ENCODE results near the gene KRTAP29-1. TPM values are rescaled to one million over a fixed set of nuclear protein-coding genes. Genes with fewer than 3 reads are reported as not detected.
"Not testable (repeated sequence)": the region's sequence is repeated elsewhere in the genome, so short reads cannot be mapped to it uniquely, and the experiment has no call there.

Gene KRTAP29-1
- total RNA-seq, 3 donors from 2014 or later, result not detected

DNA sequence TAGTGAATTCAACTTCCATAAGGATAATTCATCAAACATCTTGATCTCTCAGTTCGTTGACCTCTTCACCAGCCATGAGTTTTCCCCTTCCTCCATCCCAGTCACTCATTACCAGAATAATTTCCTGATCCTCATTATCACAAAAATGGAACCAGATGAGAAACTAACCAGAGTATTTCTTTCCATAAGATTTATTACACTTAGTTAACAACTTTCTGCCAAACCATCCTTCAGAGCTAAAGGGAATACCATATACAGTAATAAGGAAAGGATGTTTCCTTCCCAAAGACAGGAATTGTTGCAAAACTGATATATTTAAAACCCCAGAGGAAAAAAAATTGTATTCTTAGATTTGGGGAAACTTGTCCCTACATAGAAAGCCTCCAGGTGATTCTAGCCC lies 8.6 kb downstream of the KRTAP29-1 start:
- no peak for DNase-seq (ENCODE audit: low spot score in 2 of 2)
- Histone ChIP-seq H3K9me3 (no peaks in the 10 kb centered on the region), H3K4me1 (no peaks in the 10 kb centered on the region), H3K27me3 (no peaks in the 10 kb centered on the region), H3K36me3 (no peaks in the 10 kb centered on the region), H3K27ac (no peak overlapping the region), H3K4me3 (no peak overlapping the region)
- TF ChIP-seq, protein P1, sequence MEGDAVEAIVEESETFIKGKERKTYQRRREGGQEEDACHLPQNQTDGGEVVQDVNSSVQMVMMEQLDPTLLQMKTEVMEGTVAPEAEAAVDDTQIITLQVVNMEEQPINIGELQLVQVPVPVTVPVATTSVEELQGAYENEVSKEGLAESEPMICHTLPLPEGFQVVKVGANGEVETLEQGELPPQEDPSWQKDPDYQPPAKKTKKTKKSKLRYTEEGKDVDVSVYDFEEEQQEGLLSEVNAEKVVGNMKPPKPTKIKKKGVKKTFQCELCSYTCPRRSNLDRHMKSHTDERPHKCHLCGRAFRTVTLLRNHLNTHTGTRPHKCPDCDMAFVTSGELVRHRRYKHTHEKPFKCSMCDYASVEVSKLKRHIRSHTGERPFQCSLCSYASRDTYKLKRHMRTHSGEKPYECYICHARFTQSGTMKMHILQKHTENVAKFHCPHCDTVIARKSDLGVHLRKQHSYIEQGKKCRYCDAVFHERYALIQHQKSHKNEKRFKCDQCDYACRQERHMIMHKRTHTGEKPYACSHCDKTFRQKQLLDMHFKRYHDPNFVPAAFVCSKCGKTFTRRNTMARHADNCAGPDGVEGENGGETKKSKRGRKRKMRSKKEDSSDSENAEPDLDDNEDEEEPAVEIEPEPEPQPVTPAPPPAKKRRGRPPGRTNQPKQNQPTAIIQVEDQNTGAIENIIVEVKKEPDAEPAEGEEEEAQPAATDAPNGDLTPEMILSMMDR (IDR thresholded peaks at IDR 0.05), result no peak
- no peak for TF ChIP-seq POLR2A (IDR thresholded peaks at IDR 0.05)
- intact Hi-C loops (cut with DNase I; ENCODE audit: low total_unique reads), result no loop called here

DNA sequence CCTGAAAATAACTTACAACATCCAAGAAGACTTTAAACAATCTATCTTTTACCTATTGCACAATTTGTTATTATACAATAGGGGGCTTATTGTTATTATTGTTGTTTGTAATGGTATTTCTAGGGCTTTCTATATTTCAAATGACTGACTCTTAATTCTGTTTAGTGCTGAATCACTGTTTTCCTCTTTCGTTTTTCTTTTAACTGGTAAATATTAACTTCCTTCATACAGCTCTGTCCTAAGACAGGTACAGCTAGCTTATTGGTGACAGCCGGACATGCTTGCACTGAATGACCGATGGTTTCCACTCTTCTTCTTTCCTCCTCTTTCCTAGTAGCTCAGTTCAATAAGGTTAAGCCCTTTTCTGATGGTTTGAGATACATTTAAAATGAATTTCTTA lies 15.6 kb downstream of the KRTAP29-1 start:
- no peak overlapping the region for H3K27ac ChIP-seq
- no peak for TF ChIP-seq POLR2A (IDR thresholded peaks at IDR 0.05)
- no peak for TF ChIP-seq POLR2AphosphoS5 (IDR thresholded peaks at IDR 0.05)
- TF ChIP-seq, protein P1 (IDR thresholded peaks at IDR 0.05), result no peak
- intact Hi-C loops (cut with DNase I; ENCODE audit: low total_unique reads), result no loop called here

DNA sequence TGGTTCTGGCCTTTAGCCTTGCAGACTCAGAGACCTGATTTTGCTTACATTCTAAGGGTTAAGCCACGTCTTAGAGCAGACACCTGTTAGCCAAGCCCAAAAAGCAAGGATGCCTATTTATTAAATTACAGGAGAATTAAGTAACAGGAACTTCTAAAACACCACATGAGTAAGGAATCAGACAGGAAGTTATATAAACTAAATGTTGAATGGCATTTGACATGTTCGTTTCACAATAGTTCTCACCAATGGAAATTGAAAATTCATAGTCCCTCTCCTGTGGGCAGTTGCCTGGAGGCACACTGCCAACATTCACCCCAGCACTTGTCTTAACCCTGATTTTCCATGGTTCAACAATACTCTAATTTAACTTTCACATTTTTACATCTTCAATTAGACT lies 18.1 kb downstream of the KRTAP29-1 start:
- H3K9me3 ChIP-seq, result no peaks in the 10 kb centered on the region
- DNase-seq (ENCODE audit: low spot score in 2 of 2), result no peak
- intact Hi-C loops (cut with DNase I; ENCODE audit: low total_unique reads), result no loop called here
- H3K36me3 ChIP-seq, result no peaks in the 10 kb centered on the region
- H3K4me3 ChIP-seq, result no peak overlapping the region
- H3K27me3 ChIP-seq, result no peaks in the 10 kb centered on the region
- TF ChIP-seq, protein P1 (IDR thresholded peaks at IDR 0.05), result no peak
- TF ChIP-seq POLR2AphosphoS5 (IDR thresholded peaks at IDR 0.05) (no peak), POLR2A (IDR thresholded peaks at IDR 0.05) (no peak)
- H3K4me1 ChIP-seq, result no peaks in the 10 kb centered on the region
- H3K27ac ChIP-seq, result no peak overlapping the region

More for the DNA sequence above, 15.6 kb downstream of the KRTAP29-1 start:
- no peaks in the 10 kb centered on the region for H3K36me3 ChIP-seq
- H3K4me1 ChIP-seq, result no peaks in the 10 kb centered on the region
- no peaks in the 10 kb centered on the region for H3K9me3 ChIP-seq
- H3K4me3 ChIP-seq, result no peak overlapping the region
- H3K27me3 ChIP-seq, result no peaks in the 10 kb centered on the region
- no peak for DNase-seq (ENCODE audit: low spot score in 2 of 2)

DNA sequence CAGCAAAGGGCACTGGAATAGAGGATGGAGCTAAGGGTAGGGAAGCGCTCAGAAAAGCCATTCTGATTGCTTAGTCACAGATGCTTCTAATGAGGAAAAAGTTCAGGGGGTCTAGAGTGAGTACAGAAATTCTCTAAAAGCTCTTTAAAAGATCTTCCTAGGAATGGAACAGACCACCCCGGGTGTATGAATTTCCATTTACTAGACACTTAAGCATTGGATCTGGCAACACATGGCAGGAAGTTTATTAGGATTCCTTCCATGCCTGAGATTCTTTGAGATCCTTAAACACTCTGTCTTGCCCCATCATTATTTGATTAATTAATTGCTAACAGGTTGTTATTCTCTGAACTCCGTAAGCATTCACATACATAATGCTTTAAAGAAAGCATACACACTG lies 18.6 kb downstream of the KRTAP29-1 start:
- no peak for TF ChIP-seq POLR2A (IDR thresholded peaks at IDR 0.05)
- TF ChIP-seq, protein P1 (IDR thresholded peaks at IDR 0.05), result no peak
- TF ChIP-seq POLR2AphosphoS5 (IDR thresholded peaks at IDR 0.05), result no peak

DNA sequence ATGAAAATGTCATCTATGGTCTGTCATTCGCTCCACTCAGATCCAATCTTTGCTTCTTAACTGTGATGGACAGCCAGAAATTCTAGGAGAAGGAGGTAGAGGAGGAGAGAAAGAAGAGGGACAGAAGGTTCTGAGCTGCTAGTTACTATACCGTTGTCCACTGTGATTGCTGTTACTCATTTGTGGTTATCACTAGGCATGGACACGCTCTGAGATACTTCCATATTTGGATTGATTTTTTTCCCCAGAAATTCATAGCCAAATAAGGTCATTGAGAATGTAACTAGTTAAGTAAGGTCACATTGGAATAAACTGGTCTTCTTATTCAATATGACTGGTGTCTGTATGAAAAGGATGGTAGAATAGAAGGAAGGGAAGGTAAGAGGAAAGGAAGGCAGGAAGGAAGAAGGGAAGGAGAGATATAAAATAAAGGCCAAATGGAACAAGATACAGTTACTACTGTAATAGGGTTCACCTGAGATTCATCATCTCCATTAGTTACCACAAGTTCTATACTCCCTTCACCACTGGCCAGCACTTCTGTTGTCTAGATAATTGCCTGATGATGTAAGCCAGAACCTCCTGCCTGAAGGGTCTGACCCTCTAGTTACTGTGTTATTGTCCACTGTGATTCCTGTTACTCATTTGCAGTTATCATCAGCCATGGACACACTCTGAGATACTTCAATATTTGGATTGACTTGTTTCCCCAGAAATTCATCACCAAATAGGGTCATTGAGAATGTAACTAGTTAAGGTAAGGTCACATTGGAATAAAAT lies 24.3 kb downstream of the KRTAP29-1 start:
- intact Hi-C loops (cut with DNase I; ENCODE audit: low total_unique reads), result no loop called here
- no peak overlapping the region for H3K27ac ChIP-seq
- H3K27me3 ChIP-seq, result no peaks in the 10 kb centered on the region
- no peaks in the 10 kb centered on the region for H3K9me3 ChIP-seq
- TF ChIP-seq, protein P1 (IDR thresholded peaks at IDR 0.05), result no peak
- no peak for TF ChIP-seq POLR2A (IDR thresholded peaks at IDR 0.05)
- no peak for TF ChIP-seq POLR2AphosphoS5 (IDR thresholded peaks at IDR 0.05)
- H3K4me3 ChIP-seq, result no peak overlapping the region
- H3K36me3 ChIP-seq, result no peaks in the 10 kb centered on the region
- DNase-seq (ENCODE audit: low spot score in 2 of 2), result no peak
- no peaks in the 10 kb centered on the region for H3K4me1 ChIP-seq

More for the DNA sequence above, 18.6 kb downstream of the KRTAP29-1 start:
- Histone ChIP-seq H3K4me3 (no peak overlapping the region), H3K36me3 (no peaks in the 10 kb centered on the region), H3K4me1 (no peaks in the 10 kb centered on the region), H3K27ac (no peak overlapping the region), H3K27me3 (no peaks in the 10 kb centered on the region), H3K9me3 (no peaks in the 10 kb centered on the region)
- intact Hi-C loops (cut with DNase I; ENCODE audit: low total_unique reads), result no loop called here
- DNase-seq (ENCODE audit: low spot score in 2 of 2), result no peak

DNA sequence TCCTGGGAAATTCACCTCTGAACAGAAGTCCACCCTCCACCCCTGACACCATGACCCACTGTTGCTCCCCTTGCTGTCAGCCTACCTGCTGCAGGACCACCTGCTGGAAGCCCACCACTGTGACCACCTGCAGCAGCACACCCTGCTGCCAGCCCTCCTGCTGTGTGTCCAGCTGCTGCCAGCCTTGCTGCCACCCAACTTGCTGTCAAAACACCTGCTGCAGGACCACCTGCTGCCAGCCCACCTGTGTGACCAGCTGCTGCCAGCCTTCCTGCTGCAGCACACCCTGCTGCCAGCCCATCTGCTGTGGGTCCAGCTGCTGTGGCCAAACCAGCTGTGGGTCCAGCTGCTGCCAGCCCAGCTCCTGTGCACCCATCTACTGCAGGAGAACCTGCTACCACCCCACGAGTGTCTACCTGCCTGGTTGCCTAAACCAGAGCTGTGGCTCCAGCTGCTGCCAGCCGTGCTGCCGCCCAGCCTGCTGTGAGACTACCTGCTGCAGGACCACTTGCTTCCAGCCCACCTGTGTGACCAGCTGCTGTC lies 26.9 kb downstream of the KRTAP29-1 start, which contains the start of gene KRTAP9-7:
TSS of gene KRTAP9-7 (plus strand) at position 51 of the 543 bp plus-strand sequence. CDS start at position 51, 0 bp downstream.
- intact Hi-C loops (cut with DNase I; ENCODE audit: low total_unique reads), result not testable (repeated sequence)

More for the DNA sequence above, 26.9 kb downstream of the KRTAP29-1 start, which contains the start of gene KRTAP9-7:
- not testable (repeated sequence) for H3K9me3 ChIP-seq; H3K4me1 ChIP-seq; DNase-seq (ENCODE audit: low spot score in 2 of 2); H3K27me3 ChIP-seq; H3K27ac ChIP-seq; H3K4me3 ChIP-seq; H3K36me3 ChIP-seq
